Adrenal gland (tissue), 12 donors: ENCODE measurements around the gene KIF26B. TPM values are rescaled to one million over a fixed set of nuclear protein-coding genes. Genes with fewer than 3 reads are reported as not detected.

Experiments
- DNase-seq, 7 donors: peaks; one replicate each; pipeline ENCODE4 v3.0.0-alpha.2; 2019 to 2020
- H3K27ac ChIP-seq, 5 donors: fragments of 200-600 bp; sonication (generic) in 4 of 5; 1 replicate in 3 of 5; 2 replicates in 2 of 5; pipeline versions ENCODE4 v1.5.1 to v1.8.0; 2016 to 2020; ENCODE audit warnings: mild to moderate bottlenecking in 1 of 5
- H3K27me3 ChIP-seq: fragments of 200-600 bp; 2 replicates; pipeline ENCODE4 v1.8.0; 2021
- H3K36me3 ChIP-seq, 2 donors: fragments of 200-600 bp; replicated peaks in 1 of 2; 1 replicate in 1 of 2; 2 replicates in 1 of 2; pipeline versions ENCODE4 v1.5.1 to v1.8.0; 2018 to 2022
- H3K4me1 ChIP-seq, 2 donors: fragments of 200-600 bp; replicated peaks in 1 of 2; 1 replicate in 1 of 2; 2 replicates in 1 of 2; pipeline versions ENCODE4 v1.5.1 to v1.8.0; 2018 to 2021
- H3K4me3 ChIP-seq, 4 donors: fragments of 200-600 bp; sonication (generic) in 3 of 4; one replicate each; pipeline ENCODE4 v1.5.1; 2016 to 2018
- H3K9me3 ChIP-seq, 3 donors: fragments of 200-600 bp; sonication (generic) in 1 of 3; replicated peaks in 1 of 3; 1 replicate in 2 of 3; 2 replicates in 1 of 3; pipeline versions ENCODE4 v1.5.1 to v1.8.0; 2016 to 2021
- CTCF ChIP-seq, 6 experiments: fragments of 450-650 bp in 4 of 6; fragments of 200-600 bp in 2 of 6; sonication (generic) in 1 of 6; IDR thresholded peaks; 1 replicate in 5 of 6; 2 replicates in 1 of 6; pipeline versions ENCODE4 v1.5.1 to v1.8.0; 2016 to 2021; ENCODE audit warnings: antibody characterized with exemption in 6 of 6, mild to moderate bottlenecking in 2 of 6, moderate library complexity in 1 of 6
- POLR2A ChIP-seq, 2 donors: fragments of 450-650 bp; IDR thresholded peaks; one replicate each; pipeline ENCODE4 v1.6.1; 2017; ENCODE audit warnings: antibody characterized with exemption in 2 of 2, mild to moderate bottlenecking in 2 of 2, moderate library complexity in 1 of 2
- WGBS, 4 donors: extraction: QIAGEN DNeasy Blood & Tissue Kit in 2 of 4; methylation state at CpG; one replicate each; pipeline versions ENCODE4 v1.1.5 to v1.1.7; 2013 to 2017; 5-methylcytosine and 5-hydroxymethylcytosine counted together
- intact Hi-C, 2 donors: fragments of 100-400 bp; cut with DNase I; formaldehyde crosslinking; loops; one replicate each; pipeline versions ENCODE4 v1.14.1 to v1.15.0; 2022 to 2023
- polyA plus RNA-seq, 3 donors: library from polyadenylated mRNA; stranded (reverse); fragments of 200-250 nt in 2 of 3; fragments of 350-450 nt in 1 of 3; fragmentation: Illumina TruSeq in 1 of 3; extraction: RNeasy Lipid Tissue Mini Kit (QIAGEN cat#74804) in 1 of 3; gene quantifications; one replicate each; pipeline ENCODE4 v1.2.3, GENCODE V29; 2013 to 2014
- total RNA-seq, 9 donors: library from RNA; depleted of rRNA in 4 of 9; stranded (reverse); fragments of >200 nt in 4 of 9; fragments of 120-200 nt in 1 of 9; fragmentation: NEBNext Ultra II Directional in 1 of 9; extraction: Animal tissue kit (Norgen Biotek cat#: 25700) in 1 of 9; gene quantifications; one replicate each; pipeline versions ENCODE4 v1.1.0 to v1.2.4, GENCODE V29; 2013 to 2023
- donor health status: healthy with polysubstance abuse.
- donor health status: Bipolar disorder and iron deficiency.
- donor health status: DM: yes; HTN: yes; CAD: no.
- donor health status: DM: no; HTN: no; CAD: no.
- donor health status: DM: no; HTN: no; CAD: no.
- donor health status: DM: yes; HTN: yes; CAD: no.

Gene KIF26B
- total and polyA plus RNA-seq, 12 donors, result 0.20 to 4.6 (median 2.6) TPM

DNA sequence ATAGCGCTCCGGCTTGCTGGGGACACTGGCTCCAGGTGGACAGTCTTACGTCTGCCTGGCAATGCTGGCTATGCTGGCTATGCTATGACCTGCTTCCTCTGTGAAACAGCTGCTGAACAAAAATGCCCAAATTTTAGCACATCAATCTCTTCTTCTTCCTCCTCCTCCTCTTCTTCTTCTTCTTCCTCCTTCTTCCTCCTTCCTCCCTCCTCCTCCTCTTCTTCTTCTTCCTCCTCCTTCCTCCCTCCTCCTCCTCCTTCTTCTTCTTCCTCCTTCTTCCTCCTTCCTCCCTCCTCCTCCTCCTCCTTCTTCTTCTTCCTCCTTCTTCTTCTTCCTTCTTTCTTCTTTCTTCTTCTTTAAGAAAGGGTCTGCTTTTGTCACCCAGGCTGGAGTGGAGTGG, 401.3 kb downstream of the KIF26B start:
- H3K9me3 ChIP-seq, result no peaks in the 10 kb centered on the region
- no peak overlapping the region for H3K27ac ChIP-seq
- intact Hi-C loops, result no loop called here
- no peaks in the 10 kb centered on the region for H3K36me3 ChIP-seq
- 72 to 97% (median 94%) methylated on average over 3 of the region's 3 CpGs for WGBS, 4 donors
- no peak for DNase-seq
- TF ChIP-seq CTCF (IDR thresholded peaks at IDR 0.05), result no peak
- no peak for TF ChIP-seq POLR2A (IDR thresholded peaks at IDR 0.05)
- no peaks in the 10 kb centered on the region for H3K4me1 ChIP-seq
- no peak overlapping the region for H3K4me3 ChIP-seq
- no peaks in the 10 kb centered on the region for H3K27me3 ChIP-seq

- WGBS, 4 donors, result 82 to 90% (median 90%) methylated on average over 4 to 5 of the region's 5 CpGs
Measured at GRCh38 chr1:245558069-245558468, 403.3 kb downstream of the KIF26B start.

DNA sequence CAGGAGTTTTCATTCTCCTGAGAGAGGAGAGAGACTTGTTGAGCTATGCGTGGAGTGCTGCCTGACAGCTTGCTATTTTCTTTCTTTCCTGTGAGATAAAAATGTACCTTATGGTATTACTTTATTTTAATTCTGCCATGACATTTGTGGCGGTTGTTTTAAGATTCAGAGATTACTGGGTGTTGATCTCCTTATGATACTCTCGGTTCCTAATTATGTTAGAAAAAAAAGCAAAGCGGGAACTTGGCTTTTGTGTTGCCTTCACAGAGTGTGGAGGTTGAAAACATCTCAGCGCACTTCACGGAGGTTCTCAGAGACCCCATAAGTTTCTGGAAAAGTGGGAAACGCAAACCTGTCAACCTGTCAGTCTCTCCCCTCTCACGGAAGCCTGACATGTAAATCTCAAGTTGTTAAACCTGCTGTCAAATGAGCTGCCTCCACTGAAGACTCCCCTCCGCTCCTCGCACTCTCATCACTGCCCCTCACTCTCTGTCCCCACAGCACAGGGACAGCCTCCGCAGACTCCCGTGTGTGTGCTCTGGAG, 405.6 kb downstream of the KIF26B start:
- 86 to 92% (median 90%) methylated on average over 12 of the region's 12 CpGs for WGBS, 4 donors
- no peaks in the 10 kb centered on the region for H3K36me3 ChIP-seq
- H3K4me3 ChIP-seq, result no peak overlapping the region
- no peaks in the 10 kb centered on the region for H3K9me3 ChIP-seq
- intact Hi-C loops, result no loop called here
- no peak for DNase-seq
- H3K4me1 ChIP-seq, result no peaks in the 10 kb centered on the region
- H3K27me3 ChIP-seq, result no peaks in the 10 kb centered on the region
- H3K27ac ChIP-seq, result no peak overlapping the region
- TF ChIP-seq POLR2A (IDR thresholded peaks at IDR 0.05) (no peak), CTCF (IDR thresholded peaks at IDR 0.05) (no peak)

More at GRCh38 chr1:245558069-245558468, 403.3 kb downstream of the KIF26B start:
- no peak overlapping the region for H3K4me3 ChIP-seq
- no peaks in the 10 kb centered on the region for H3K27me3 ChIP-seq
- H3K27ac ChIP-seq, result no peak overlapping the region
- no peaks in the 10 kb centered on the region for H3K36me3 ChIP-seq
- no peak for DNase-seq
- intact Hi-C loops, result no loop called here
- no peaks in the 10 kb centered on the region for H3K9me3 ChIP-seq
- TF ChIP-seq POLR2A (IDR thresholded peaks at IDR 0.05), result no peak
- TF ChIP-seq CTCF (IDR thresholded peaks at IDR 0.05), result no peak
- no peaks in the 10 kb centered on the region for H3K4me1 ChIP-seq

DNA sequence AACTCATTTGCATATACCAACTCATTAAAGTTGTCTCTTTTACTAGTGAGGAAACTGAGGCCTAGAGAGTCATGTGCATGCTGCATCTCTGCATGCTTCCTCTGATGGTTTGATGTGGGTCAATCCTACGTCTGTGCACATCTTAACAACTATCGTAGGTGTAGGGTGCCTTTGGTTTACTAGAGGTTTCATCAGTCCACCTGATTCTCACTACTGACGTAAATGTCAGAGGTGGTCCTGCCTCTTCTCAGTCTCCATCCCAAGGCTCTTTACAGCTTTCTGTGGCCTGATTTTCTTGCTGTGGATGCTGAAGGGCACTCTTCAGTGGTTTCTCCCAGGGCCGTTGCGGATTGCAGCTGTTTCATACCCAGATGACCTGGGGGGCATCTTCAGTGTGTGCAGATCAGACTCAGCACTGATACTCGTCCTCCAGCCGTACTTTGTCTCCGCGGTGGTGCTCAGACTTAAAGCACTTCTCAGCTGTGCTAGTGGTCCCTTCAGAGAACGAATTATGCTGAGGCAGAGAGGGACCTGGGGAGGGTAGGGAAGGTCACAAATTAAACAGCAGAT, 407.0 kb downstream of the KIF26B start:
- no peaks in the 10 kb centered on the region for H3K4me1 ChIP-seq
- intact Hi-C loops, result no loop called here
- DNase-seq, result no peak
- no peak for TF ChIP-seq POLR2A (IDR thresholded peaks at IDR 0.05)
- TF ChIP-seq CTCF (IDR thresholded peaks at IDR 0.05), result no peak
- H3K27me3 ChIP-seq, result no peaks in the 10 kb centered on the region
- H3K4me3 ChIP-seq, result no peak overlapping the region
- no peaks in the 10 kb centered on the region for H3K36me3 ChIP-seq
- H3K27ac ChIP-seq, result no peak overlapping the region
- WGBS, 4 donors, result 78 to 85% (median 81%) methylated on average over 10 of the region's 10 CpGs
- no peaks in the 10 kb centered on the region for H3K9me3 ChIP-seq
